ENCODE data around the gene WFDC2.

The WFDC2 gene

DNA sequence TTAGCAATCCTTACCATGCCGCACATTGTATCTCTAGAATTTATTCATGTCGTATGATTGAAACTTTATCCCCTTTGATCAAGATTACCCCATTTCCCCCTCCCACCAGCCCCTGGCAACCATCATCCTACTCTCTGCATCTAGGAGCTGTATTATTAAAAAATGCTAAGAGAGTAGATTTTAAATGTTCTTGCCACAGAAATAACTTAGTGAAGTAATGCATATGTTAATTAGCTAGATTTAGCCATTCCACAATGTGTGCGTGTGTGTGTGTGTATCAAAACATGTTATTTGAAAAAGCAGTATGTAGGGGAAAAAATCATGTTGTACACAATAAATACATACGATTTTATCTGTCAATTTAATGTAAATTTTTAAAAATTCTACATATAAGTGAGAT, 57.7 kb downstream of the WFDC2 start:
- TF ChIP-seq GLIS3 (CRISPR knock-in tag; IDR thresholded peaks at IDR 0.05), result no peak
- ATAC-seq, result no peak

Data from SK-N-SH treated with all-trans-retinoic acid at 6 μM for 48 hours (cell line).